HepG2 (cell line): ENCODE results near the gene WSB1. TPM values are rescaled to one million over a fixed set of nuclear protein-coding genes. Genes with fewer than 3 reads are reported as not detected.

ENCODE experiments used
- ATAC-seq: fragments of 200-7000 bp; cut with Tn5 transposase; 3 replicates; pipeline ENCODE4 v1.9.1; 2020; ENCODE audit warnings: mild to moderate bottlenecking, moderate library complexity
- BruUV-seq: library from RNA; stranded (reverse); fragments of 400-500 nt; replicated peaks from 2 replicates; lab custom pipeline; 2021; lab: Mats Ljungman, UMichigan
- CTCF ChIA-PET: fragments of 300-600 bp; formaldehyde crosslinking; extraction: SDS; loops from one replicate; lab custom pipeline; 2021; ENCODE audit warnings: low total read pairs, inconsistent platforms, low intra/inter-chr PET ratio; lab: Yijun Ruan, JAX
- POLR2A ChIA-PET: fragments of 350-600 bp; sonication (Branson Sonifier 250); formaldehyde crosslinking; loops from one replicate; lab custom pipeline; 2020; ENCODE audit warnings: antibody characterized with exemption, inconsistent platforms; lab: Yijun Ruan, JAX
- DNase-seq: peaks from one replicate; pipeline ENCODE4 v3.0.0-alpha.2; 2015; ENCODE audit warnings: low spot score
- FAIRE-seq: peaks from 3 replicates; lab custom pipeline; 2011; peaks lifted over from hg19 to GRCh38; lab: Jason Lieb, UNC
- H2AFZ ChIP-seq: one replicate; pipeline ENCODE4 v1.6.1; 2011; ENCODE audit warnings: low read length, inconsistent platforms
- H3K27ac ChIP-seq: fragments of 300-600 bp; 3 replicates; pipeline ENCODE4 v1.8.0; 2011; ENCODE audit warnings: mixed run types, mild to moderate bottlenecking, mixed read lengths, low read length, inconsistent platforms; ENCODE audit not compliant: insufficient read depth; ENCODE audit errors: extremely low read length
- H3K27me3 ChIP-seq, 2 experiments: fragments of 200-600 bp in 1 of 2; 2 replicates in 1 of 2; 3 replicates in 1 of 2; pipeline versions ENCODE4 v1.6.0 to v1.8.0; 2011; ENCODE audit warnings: low read length in 2 of 2, mild to moderate bottlenecking in 2 of 2, moderate library complexity in 2 of 2, inconsistent platforms in 1 of 2; ENCODE audit not compliant: insufficient read depth in 2 of 2, control insufficient read depth in 1 of 2
- H3K36me3 ChIP-seq, 2 experiments: fragments of 200-600 bp in 1 of 2; replicated peaks in 1 of 2; 2 replicates in 1 of 2; 3 replicates in 1 of 2; pipeline versions ENCODE4 v1.5.1 to v1.8.0; 2011; ENCODE audit warnings: low read length in 2 of 2, inconsistent platforms in 1 of 2; ENCODE audit not compliant: insufficient read depth in 2 of 2, control insufficient read depth in 1 of 2
- H3K4me1 ChIP-seq: 2 replicates; pipeline ENCODE4 v1.5.1; 2012; ENCODE audit warnings: low read length, inconsistent platforms; ENCODE audit not compliant: insufficient read depth
- H3K4me2 ChIP-seq: 2 replicates; pipeline ENCODE4 v1.6.0; 2011; ENCODE audit warnings: low read depth, low read length, inconsistent platforms
- H3K4me3 ChIP-seq, 3 experiments: fragments of 200-600 bp in 1 of 3; sonication (generic), shearing (Covaris generic) in 1 of 3; replicated peaks in 1 of 3; 2 replicates each; pipeline ENCODE4 v1.5.1; 2011 to 2016; ENCODE audit warnings: low read length in 3 of 3, inconsistent platforms in 2 of 3, low read depth in 2 of 3, mild to moderate bottlenecking in 2 of 3, control low read depth in 1 of 3, mixed read lengths in 1 of 3; ENCODE audit not compliant: insufficient read depth in 1 of 3
- H3K79me2 ChIP-seq: one replicate; pipeline ENCODE4 v1.6.1; 2011; ENCODE audit warnings: low read length, inconsistent platforms; ENCODE audit not compliant: insufficient read depth
- H3K9ac ChIP-seq: 2 replicates; pipeline ENCODE4 v1.6.0; 2011; ENCODE audit warnings: mild to moderate bottlenecking, low read depth, low read length, inconsistent platforms; ENCODE audit not compliant: insufficient read depth
- H3K9me3 ChIP-seq: 2 replicates; pipeline ENCODE4 v1.5.1; 2012; ENCODE audit warnings: mild to moderate bottlenecking, low read length
- H4K20me1 ChIP-seq: 2 replicates; pipeline ENCODE4 v1.6.0; 2011; ENCODE audit warnings: inconsistent platforms, mild to moderate bottlenecking, low read length, moderate library complexity; ENCODE audit not compliant: insufficient read depth
- CERS6 ChIP-seq: sonication (generic); formaldehyde crosslinking; IDR thresholded peaks from 2 replicates; pipeline ENCODE4 v1.5.0; 2020; ENCODE audit warnings: missing genetic modification reagents
- FOXO4 ChIP-seq: sonication (generic); formaldehyde crosslinking; conservative IDR thresholded peaks from 2 replicates; pipeline ENCODE4 v1.8.1; 2023; ENCODE audit warnings: missing genetic modification reagents
- ZNF660 ChIP-seq: sonication (generic); formaldehyde crosslinking; IDR thresholded peaks from 2 replicates; pipeline ENCODE4 v1.5.1; 2020; ENCODE audit warnings: mild to moderate bottlenecking, low read depth, missing genetic modification reagents, borderline replicate concordance
- ZNF670 ChIP-seq: sonication (generic); formaldehyde crosslinking; IDR thresholded peaks from 2 replicates; pipeline ENCODE4 v1.8.0; 2022; ENCODE audit warnings: mild to moderate bottlenecking, missing genetic modification reagents, borderline replicate concordance
- ZUFSP ChIP-seq: sonication (generic); formaldehyde crosslinking; IDR thresholded peaks from 2 replicates; pipeline ENCODE4 v1.9.0; 2021; ENCODE audit warnings: missing genetic modification reagents, mild to moderate bottlenecking, borderline replicate concordance
- WGBS: methylation state at CpG from one replicate; pipeline ENCODE4 v1.1.6; 2017; ENCODE audit warnings: low lambda C conversion rate; 5-methylcytosine and 5-hydroxymethylcytosine counted together
- in situ Hi-C: cut with HindIII; loops from 2 replicates; pipeline ENCODE4 v1.10.0; 2017; ENCODE audit warnings: low pct_unique_long_range_greater_than_20kb; ENCODE audit not compliant: extremely low pct_ligation_motif_present
- intact Hi-C: fragments of 100-400 bp; cut with micrococcal nuclease; formaldehyde crosslinking; loops from one replicate; pipeline ENCODE4 v1.10.0; 2022; ENCODE audit not compliant: unreplicated experiment
- polyA plus RNA-seq, 8 experiments: library from polyadenylated mRNA; depleted of rRNA in 3 of 8; stranded (reverse) in 7 of 8; unstranded in 1 of 8; fragments of >200 nt; fragmentation: Illumina TruSeq in 4 of 8; extraction: Trizol in 4 of 8; gene quantifications; 2 replicates each; pipeline versions ENCODE4 v1.2.1 to v1.2.3, GENCODE V29; 2011 to 2016; ENCODE audit warnings: low read depth in 4 of 8, missing spikeins in 1 of 8, mixed read lengths in 1 of 8; ENCODE audit not compliant: insufficient read depth in 1 of 8
- total RNA-seq, 5 experiments: library from RNA; depleted of rRNA; stranded (reverse); fragments of >200 nt; fragmentation: Illumina TruSeq; extraction: Trizol; gene quantifications; 2 replicates each; pipeline ENCODE4 v1.2.3, GENCODE V29; 2016; ENCODE audit warnings: low read depth in 1 of 5

Gene WSB1
- total and polyA plus RNA-seq, 2 of the 13 experiments (the other 11 are each of a cell fraction or from before 2014, with no cell fraction given): 81.3 to 294 TPM

- Histone ChIP-seq H3K27ac (no peak overlapping the region), H3K79me2 (no peaks in the 10 kb centered on the region), H3K9ac (no peak overlapping the region), H3K4me3 (no peak overlapping the region), H4K20me1 (no peaks in the 10 kb centered on the region), H3K36me3 (no peaks in the 10 kb centered on the region), H3K4me1 (peaks cover 23% of the 10 kb centered on the region), H3K4me2 (no peak overlapping the region), H3K9me3 (no peaks in the 10 kb centered on the region)
- ChIA-PET POLR2A (no interaction called here), CTCF (no interaction called here)
- DNase-seq: no peak
- no peak for FAIRE-seq
- no peak for ATAC-seq
- in situ Hi-C loops: no loop called here
- TF ChIP-seq ZUFSP (CRISPR knock-in tag) (no peak), CERS6 (CRISPR knock-in tag) (no peak), ZNF670 (CRISPR knock-in tag) (no peak), ZNF660 (CRISPR knock-in tag) (no peak), FOXO4 (no peak)
- TF ChIP-seq, all 625 proteins: peak for 0
- Histone ChIP-seq H3K27me3 (no peaks in the 10 kb centered on the region), H2AFZ (no peak overlapping the region)
- intact Hi-C loops: loop anchor here (10.0 kb wide), 1 partner anchor 235 kb away; no protein-coding TSS in a partner anchor
- 92% methylated on average over 8 of the region's 9 CpGs for WGBS
- no TSS peak for BruUV-seq
These were observed 45.4 kb downstream of the WSB1 start for GRCh38 chr17:27339198-27339835.
